Mammary epithelial cell (primary cell): ENCODE measurements around the gene PLEKHA5.

Experiments used
- EZH2 ChIP-seq: IDR thresholded peaks from 2 replicates; pipeline ENCODE4 v1.6.1; 2012; ENCODE audit warnings: low read length, inconsistent platforms, borderline replicate concordance
- TF ChIP-seq, protein P1 (sequence below), 2 donors: IDR thresholded peaks in 1 of 2; conservative IDR thresholded peaks in 1 of 2; 2 replicates each; pipeline ENCODE4 v1.5.1; 2011 to 2012; ENCODE audit warnings: inconsistent platforms in 2 of 2, low read length in 2 of 2, mild to moderate bottlenecking in 2 of 2, control low read depth in 1 of 2, low read depth in 1 of 2; ENCODE audit not compliant: insufficient read depth in 1 of 2; ENCODE audit errors: extremely low read depth in 1 of 2

DNA sequence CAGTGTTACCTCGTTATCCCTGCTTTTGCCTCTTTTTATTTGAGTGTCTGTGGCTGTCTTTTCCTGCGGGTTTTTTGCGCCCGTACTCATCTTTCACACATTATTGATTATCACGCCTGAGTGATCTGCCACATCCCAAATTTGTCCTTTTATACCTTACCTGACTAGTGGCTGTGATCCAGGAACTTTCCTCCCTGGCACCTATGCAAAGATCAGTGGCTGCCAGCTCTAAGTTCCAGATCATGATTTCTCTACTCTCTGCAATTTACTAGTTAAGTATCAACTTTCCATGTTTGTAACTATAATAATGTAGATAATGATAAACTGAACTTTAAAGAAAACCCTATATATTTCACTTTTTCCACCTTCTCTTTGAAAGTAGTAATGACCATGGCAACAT lies 36.9 kb downstream of the PLEKHA5 start:
- TF ChIP-seq, protein P1, sequence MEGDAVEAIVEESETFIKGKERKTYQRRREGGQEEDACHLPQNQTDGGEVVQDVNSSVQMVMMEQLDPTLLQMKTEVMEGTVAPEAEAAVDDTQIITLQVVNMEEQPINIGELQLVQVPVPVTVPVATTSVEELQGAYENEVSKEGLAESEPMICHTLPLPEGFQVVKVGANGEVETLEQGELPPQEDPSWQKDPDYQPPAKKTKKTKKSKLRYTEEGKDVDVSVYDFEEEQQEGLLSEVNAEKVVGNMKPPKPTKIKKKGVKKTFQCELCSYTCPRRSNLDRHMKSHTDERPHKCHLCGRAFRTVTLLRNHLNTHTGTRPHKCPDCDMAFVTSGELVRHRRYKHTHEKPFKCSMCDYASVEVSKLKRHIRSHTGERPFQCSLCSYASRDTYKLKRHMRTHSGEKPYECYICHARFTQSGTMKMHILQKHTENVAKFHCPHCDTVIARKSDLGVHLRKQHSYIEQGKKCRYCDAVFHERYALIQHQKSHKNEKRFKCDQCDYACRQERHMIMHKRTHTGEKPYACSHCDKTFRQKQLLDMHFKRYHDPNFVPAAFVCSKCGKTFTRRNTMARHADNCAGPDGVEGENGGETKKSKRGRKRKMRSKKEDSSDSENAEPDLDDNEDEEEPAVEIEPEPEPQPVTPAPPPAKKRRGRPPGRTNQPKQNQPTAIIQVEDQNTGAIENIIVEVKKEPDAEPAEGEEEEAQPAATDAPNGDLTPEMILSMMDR (conservative IDR thresholded peaks at IDR 0.05 in 1 of 2, IDR thresholded peaks at IDR 0.05 in 1 of 2; ENCODE audit: extremely low read depth in 1 of 2, insufficient read depth in 1 of 2, low read depth in 1 of 2, low read length in 2 of 2): no peak
- TF ChIP-seq EZH2: no peak
